Measurements from ENCODE around the gene ZNF440. TPM values are rescaled to one million over a fixed set of nuclear protein-coding genes. Genes with fewer than 3 reads are reported as not detected.

The ZNF440 gene
- polyA plus RNA-seq, 1 of the 3 experiments (the other 2 are of a cell fraction) = 2.0 TPM

DNA sequence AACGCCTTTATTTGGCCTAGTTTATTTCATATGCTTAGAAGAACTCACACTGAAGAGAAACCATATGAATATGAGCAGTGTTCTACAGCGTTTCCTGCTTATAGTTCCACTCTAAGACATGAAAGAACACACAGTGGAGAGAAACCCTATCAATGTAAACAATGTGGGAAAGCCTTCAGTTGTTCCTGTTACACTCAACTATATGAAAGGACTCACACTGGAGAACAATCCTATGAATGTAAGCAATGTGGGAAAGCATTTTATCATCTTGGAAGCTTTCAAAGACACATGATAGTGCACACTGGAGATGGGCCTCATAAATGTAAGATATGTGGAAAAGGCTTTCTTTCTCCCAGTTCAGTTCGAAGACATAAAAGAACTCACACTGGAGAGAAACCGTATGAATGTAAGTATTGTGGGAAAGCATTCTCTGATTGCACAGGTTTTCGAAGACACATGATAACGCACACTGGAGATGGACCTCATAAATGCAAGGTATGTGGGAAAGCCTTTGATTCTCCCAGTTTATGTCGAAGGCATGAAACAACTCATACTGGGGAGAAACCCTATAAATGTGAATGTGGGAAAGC is 33.5 kb upstream of the ZNF440 start:
- H3K27me3 ChIP-seq (ENCODE audit: insufficient read depth) = no peaks in the 10 kb centered on the region
- H3K9me2 ChIP-seq = no peaks in the 10 kb centered on the region
- H3F3A ChIP-seq (replicated peaks; ENCODE audit: insufficient read depth) = peaks cover 3% of the 10 kb centered on the region
- H2AFZ ChIP-seq (ENCODE audit: low read depth) = no peak overlapping the region
- no peaks in the 10 kb centered on the region for H3K4me1 ChIP-seq (ENCODE audit: control insufficient read depth in 1 of 2, insufficient read depth in 2 of 2, low read depth in 1 of 2, low read length in 1 of 2)
- no peak for TF ChIP-seq TCF12 (IDR thresholded peaks at IDR 0.05)
- TF ChIP-seq RAD21 (IDR thresholded peaks at IDR 0.05; ENCODE audit: low read length) = no peak
- no peak for TF ChIP-seq MXI1 (IDR thresholded peaks at IDR 0.05; ENCODE audit: low read depth, low read length)
- H3K9ac ChIP-seq = no peak overlapping the region
- H3K36me3 ChIP-seq (replicated peaks in 1 of 2; ENCODE audit: control insufficient read depth in 1 of 2, insufficient read depth in 2 of 2, low read length in 1 of 2) = peaks cover 41 to 73% of the 10 kb centered on the region in 2 experiments
- no peaks in the 10 kb centered on the region for H4K20me1 ChIP-seq (ENCODE audit: insufficient read depth)
- ChIA-PET POLR2A (no interaction called here), CTCF (interaction anchor here (3.3 kb wide), 1 partner anchor 17 kb away, joined by 16 read pairs; no protein-coding TSS in a partner anchor)
- H3K27ac ChIP-seq (ENCODE audit: low read depth in 2 of 2, low read length in 1 of 2) = no peak overlapping the region
- peaks cover 53% of the 10 kb centered on the region for H3K9me3 ChIP-seq
- WGBS (ENCODE audit: low lambda C conversion rate) = 84% methylated on average over 7 of the region's 7 CpGs
- DNase-seq = no peak
- no peak overlapping the region for H3K4me2 ChIP-seq
- no peak overlapping the region; a peak in 1 of 4 replicates for H3K4me3 ChIP-seq (ENCODE audit: low read depth in 2 of 2, low read length in 1 of 2)
- no peaks in the 10 kb centered on the region; the same call in 1 of the 2 replicates for H3K79me2 ChIP-seq (ENCODE audit: insufficient read depth)

DNA sequence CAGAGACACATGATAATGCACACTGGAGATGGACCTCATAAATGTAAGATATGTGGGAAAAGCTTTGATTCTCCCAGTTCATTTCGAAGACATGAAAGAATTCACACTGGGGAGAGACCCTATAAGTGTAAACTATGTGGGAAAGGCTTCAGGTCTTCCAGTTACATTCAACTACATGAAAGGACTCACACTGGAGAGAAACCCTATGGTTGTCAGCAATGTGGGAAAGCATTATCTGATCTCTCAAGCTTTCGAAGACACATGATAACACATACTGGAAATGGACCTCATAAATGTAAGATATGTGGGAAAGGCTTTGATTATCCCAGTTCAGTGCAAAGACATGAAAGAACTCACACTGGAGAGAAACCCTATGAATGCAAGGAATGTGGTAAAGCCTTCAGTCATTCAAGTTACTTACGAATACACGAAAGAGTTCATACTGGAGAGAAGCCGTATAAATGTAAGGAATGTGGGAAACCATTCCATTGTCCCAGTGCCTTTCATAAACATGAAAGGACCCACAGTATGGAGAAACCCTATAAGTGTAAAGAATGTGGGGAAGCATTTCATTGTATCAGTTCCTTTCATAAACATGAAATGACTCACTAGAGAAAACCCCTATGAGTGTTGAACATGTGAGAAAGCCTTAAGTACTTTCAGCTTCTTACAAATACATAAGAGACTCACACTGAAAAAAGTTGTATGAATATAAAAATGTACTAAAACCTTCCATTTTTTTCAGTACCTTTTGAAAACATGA is 32.6 kb upstream of the ZNF440 start:
- no peak overlapping the region for H3K27ac ChIP-seq (ENCODE audit: low read depth in 2 of 2, low read length in 1 of 2)
- no peak for DNase-seq
- no peaks in the 10 kb centered on the region for H3K9me2 ChIP-seq
- H3F3A ChIP-seq (replicated peaks; ENCODE audit: insufficient read depth) = peaks cover 3% of the 10 kb centered on the region
- H3K9me3 ChIP-seq = peaks cover 49% of the 10 kb centered on the region
- WGBS (ENCODE audit: low lambda C conversion rate) = 83% methylated on average over 5 of the region's 5 CpGs
- no peak overlapping the region for H3K4me2 ChIP-seq
- H4K20me1 ChIP-seq (ENCODE audit: insufficient read depth) = no peaks in the 10 kb centered on the region
- H3K4me1 ChIP-seq (ENCODE audit: control insufficient read depth in 1 of 2, insufficient read depth in 2 of 2, low read depth in 1 of 2, low read length in 1 of 2) = no peaks in the 10 kb centered on the region
- no peaks in the 10 kb centered on the region for H3K27me3 ChIP-seq (ENCODE audit: insufficient read depth)
- peaks cover 41 to 73% of the 10 kb centered on the region in 2 experiments for H3K36me3 ChIP-seq (replicated peaks in 1 of 2; ENCODE audit: control insufficient read depth in 1 of 2, insufficient read depth in 2 of 2, low read length in 1 of 2)
- H3K79me2 ChIP-seq (ENCODE audit: insufficient read depth) = no peaks in the 10 kb centered on the region; the same call in 1 of the 2 replicates
- CTCF ChIA-PET = interaction anchor here (0.8 to 1.4 kb wide), 2 partner anchors 16 to 359 kb away, joined by 3 to 4 read pairs; partner anchors contain the start of genes ZNF20 and ZNF491
- H2AFZ ChIP-seq (ENCODE audit: low read depth) = no peak overlapping the region
- TF ChIP-seq NFIC (IDR thresholded peaks at IDR 0.05; ENCODE audit: borderline replicate concordance) (no peak), FOSL2 (IDR thresholded peaks at IDR 0.05; ENCODE audit: borderline replicate concordance, low read depth) (no peak), FOXJ3 (CRISPR knock-in tag; IDR thresholded peaks at IDR 0.05) (no peak), SMC3 (IDR thresholded peaks at IDR 0.05; ENCODE audit: low read depth, low read length) (no peak), YY1 (IDR thresholded peaks at IDR 0.05; ENCODE audit: low read depth) (no peak), GABPA (IDR thresholded peaks at IDR 0.05; ENCODE audit: low read depth) (no peak)
- TF ChIP-seq, protein P1, sequence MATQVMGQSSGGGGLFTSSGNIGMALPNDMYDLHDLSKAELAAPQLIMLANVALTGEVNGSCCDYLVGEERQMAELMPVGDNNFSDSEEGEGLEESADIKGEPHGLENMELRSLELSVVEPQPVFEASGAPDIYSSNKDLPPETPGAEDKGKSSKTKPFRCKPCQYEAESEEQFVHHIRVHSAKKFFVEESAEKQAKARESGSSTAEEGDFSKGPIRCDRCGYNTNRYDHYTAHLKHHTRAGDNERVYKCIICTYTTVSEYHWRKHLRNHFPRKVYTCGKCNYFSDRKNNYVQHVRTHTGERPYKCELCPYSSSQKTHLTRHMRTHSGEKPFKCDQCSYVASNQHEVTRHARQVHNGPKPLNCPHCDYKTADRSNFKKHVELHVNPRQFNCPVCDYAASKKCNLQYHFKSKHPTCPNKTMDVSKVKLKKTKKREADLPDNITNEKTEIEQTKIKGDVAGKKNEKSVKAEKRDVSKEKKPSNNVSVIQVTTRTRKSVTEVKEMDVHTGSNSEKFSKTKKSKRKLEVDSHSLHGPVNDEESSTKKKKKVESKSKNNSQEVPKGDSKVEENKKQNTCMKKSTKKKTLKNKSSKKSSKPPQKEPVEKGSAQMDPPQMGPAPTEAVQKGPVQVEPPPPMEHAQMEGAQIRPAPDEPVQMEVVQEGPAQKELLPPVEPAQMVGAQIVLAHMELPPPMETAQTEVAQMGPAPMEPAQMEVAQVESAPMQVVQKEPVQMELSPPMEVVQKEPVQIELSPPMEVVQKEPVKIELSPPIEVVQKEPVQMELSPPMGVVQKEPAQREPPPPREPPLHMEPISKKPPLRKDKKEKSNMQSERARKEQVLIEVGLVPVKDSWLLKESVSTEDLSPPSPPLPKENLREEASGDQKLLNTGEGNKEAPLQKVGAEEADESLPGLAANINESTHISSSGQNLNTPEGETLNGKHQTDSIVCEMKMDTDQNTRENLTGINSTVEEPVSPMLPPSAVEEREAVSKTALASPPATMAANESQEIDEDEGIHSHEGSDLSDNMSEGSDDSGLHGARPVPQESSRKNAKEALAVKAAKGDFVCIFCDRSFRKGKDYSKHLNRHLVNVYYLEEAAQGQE (IDR thresholded peaks at IDR 0.05; ENCODE audit: low read depth, low read length) = no peak
- POLR2A ChIA-PET = no interaction called here
- H3K4me3 ChIP-seq (ENCODE audit: low read depth in 2 of 2, low read length in 1 of 2) = no peak overlapping the region; a peak in 1 of 4 replicates
- no peak overlapping the region for H3K9ac ChIP-seq

Data from SK-N-SH (cell line).